GM10266 (cell line): ENCODE measurements around the gene PTGIS.

Source experiments
- DNase-seq: peaks from one replicate; pipeline ENCODE4 v3.0.0; 2012; ENCODE audit errors: extremely low spot score
- TF ChIP-seq, protein P1 (sequence below): IDR thresholded peaks from 2 replicates; pipeline ENCODE4 v1.5.1; 2012; ENCODE audit warnings: mild to moderate bottlenecking, low read depth; ENCODE audit not compliant: control insufficient read depth, insufficient read depth; ENCODE audit errors: missing control alignments

Gene PTGIS

DNA sequence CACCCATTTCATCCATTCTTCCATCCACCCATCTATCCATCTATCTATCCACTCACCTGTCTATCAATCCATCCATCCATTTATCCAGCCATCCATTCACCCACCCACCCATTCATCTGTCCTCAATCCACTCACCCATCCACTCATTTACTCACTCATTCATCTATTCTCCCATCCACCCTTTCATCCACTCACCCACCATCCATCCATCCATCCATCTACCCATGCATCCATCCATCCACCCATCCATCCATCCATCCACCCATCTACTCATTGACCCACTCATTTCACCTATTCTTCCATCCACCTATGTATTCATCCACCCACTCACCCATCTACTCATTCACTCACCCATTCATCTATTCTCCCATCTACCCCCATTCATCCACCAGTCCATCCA, 24.2 kb upstream of the PTGIS start:
- no peak for DNase-seq
- TF ChIP-seq, protein P1, sequence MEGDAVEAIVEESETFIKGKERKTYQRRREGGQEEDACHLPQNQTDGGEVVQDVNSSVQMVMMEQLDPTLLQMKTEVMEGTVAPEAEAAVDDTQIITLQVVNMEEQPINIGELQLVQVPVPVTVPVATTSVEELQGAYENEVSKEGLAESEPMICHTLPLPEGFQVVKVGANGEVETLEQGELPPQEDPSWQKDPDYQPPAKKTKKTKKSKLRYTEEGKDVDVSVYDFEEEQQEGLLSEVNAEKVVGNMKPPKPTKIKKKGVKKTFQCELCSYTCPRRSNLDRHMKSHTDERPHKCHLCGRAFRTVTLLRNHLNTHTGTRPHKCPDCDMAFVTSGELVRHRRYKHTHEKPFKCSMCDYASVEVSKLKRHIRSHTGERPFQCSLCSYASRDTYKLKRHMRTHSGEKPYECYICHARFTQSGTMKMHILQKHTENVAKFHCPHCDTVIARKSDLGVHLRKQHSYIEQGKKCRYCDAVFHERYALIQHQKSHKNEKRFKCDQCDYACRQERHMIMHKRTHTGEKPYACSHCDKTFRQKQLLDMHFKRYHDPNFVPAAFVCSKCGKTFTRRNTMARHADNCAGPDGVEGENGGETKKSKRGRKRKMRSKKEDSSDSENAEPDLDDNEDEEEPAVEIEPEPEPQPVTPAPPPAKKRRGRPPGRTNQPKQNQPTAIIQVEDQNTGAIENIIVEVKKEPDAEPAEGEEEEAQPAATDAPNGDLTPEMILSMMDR, result no peak

- DNase-seq, result no peak
- TF ChIP-seq, protein P1, result no peak
Measured at GRCh38 chr20:49591217-49591865, 23.4 kb upstream of the PTGIS start.

DNA sequence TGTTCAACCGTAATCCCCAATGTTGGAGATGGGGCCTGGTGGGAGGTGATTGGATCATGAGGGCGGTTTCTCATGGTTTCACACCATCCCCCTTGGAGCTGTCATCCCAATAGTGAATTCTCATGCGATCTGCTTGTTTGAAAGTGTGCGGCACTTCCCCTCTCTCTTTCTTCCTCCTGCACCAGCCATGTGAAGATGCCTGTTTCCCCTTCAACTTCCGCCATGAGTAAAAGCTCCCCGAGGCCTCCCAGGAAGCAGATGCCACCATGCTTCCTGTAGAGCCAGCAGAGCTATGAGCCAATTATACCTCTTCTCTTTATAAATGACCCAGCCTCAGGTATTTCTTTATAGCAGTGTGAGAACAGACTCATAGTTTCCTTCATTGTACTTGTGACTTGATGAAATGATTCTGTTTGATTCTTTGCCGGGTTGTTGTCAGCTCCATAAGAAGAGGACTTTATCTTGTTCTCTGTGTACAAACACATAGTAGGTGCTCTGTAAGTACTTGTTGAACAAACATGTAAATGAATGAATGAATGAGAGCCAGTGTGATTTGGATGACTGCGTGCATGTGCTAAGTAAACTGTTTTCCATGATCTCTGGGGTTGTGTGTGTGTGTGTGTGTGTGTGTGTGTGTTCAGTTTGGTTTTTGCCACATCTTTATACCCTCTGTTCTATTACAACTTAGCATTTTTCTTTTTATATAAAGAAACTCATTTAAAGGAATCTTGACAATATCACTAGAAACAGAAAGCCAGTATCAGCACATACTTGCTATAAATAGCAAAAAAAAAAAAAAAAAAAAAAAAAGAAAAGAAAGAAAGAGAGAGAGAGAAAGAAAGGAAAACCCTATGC, 22.5 kb upstream of the PTGIS start:
- TF ChIP-seq, protein P1, result no peak
- no peak for DNase-seq

GRCh38 chr20:49589747-49590146, 21.8 kb upstream of the PTGIS start:
- TF ChIP-seq, protein P1, result no peak
- no peak for DNase-seq

DNA sequence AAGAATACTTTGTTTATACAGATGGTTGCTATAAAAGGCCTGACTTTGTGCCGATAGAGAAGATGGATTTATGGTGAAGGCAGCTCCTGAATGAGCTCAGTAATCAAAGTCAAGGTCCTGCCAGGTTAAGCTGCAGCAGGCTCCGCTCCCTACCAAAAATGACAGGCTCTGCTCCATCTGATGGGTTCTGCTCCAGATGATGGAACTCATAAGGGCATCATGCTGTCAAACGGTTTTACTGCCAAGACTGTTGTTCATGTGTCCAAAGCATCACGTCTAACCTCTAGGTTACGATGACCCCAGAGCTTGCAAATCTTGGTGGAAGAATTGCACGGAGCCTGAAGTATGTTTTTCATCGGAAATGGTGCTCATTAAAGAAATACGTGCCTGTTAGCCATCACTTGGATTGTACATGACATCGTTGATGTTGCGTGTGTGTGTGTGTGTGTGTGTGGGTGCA, 19.2 kb upstream of the PTGIS start:
- TF ChIP-seq, protein P1, result no peak
- no peak for DNase-seq

DNA sequence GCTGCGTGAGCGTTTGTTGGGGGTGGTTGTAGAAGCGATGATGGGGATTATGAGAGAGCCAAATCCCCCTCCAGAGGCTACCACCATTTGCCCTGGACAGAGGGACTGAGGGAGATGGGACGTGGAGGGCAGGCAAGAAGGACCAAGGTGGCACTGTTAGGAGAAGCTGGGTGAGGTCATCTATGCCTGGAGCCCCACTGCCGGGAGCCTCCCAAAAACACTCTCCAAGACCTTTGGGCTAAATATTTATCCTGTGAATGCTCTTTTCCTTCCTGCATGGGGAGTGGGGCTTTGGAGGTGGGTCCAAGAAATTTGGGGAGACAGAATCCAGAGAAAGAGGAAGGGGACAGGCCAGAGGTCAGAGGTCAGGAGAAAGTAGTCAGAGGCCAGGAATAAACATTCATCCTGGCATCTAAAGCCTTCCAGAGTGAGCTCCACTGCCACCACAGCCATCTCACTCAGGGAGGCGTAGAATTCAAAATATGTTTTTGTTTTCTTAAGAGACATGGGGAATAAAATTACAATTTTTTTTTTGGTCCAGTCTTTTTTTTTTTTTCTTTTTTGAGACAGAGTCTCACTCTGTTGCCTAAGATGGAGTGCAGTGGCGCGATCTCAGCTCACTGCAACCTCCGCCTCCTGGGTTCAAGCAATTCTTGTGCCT, 17.8 kb upstream of the PTGIS start:
- DNase-seq, result no peak
- TF ChIP-seq, protein P1, result no peak
